ENCODE results near the gene SIL1. TPM values are rescaled to one million over a fixed set of nuclear protein-coding genes. Genes with fewer than 3 reads are reported as not detected.
A peak's percentile ranks its signal among the peaks of the same experiment; 100 is the strongest.

Gene SIL1
- total and polyA plus RNA-seq, 7 donors: 7.8 to 60.8 (median 33.0) TPM

DNA sequence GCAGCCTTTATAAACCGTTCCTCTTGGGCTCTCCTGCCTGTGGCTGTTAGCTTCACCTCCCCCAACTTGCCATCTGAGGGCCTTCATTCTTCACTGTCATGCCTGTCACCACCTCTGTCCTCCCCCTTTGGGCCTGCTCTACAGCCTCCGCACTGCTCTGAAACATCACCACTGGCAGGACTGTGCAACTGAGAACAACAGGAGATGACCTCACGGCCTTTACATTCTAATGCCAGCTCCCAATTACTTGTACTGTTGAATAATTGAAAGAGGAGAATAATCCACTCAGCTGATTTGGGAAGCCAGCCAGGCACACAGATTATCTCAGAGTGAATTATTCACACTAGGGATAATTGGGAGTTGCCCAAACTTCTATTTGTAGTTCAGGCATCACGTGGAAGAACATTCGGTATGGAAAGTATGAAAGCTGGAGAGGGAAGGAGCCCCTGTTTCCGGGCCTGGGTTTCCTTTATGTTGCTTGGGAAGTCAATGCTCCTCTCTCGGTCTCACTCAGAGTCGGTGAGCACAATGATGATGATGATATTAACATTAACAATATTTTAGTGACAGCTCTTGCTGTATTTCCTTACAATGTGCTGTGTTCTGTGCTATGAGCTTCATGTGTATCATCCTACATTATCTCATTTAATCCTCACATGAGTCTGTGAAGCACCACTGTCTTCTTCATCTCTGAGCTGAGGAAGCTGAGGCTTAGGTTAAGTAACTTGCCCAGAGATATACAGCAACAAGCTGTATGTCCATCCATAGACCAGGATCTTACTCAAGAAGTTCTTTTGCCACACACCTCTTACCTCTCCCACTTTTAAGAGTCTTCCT is 223.7 kb downstream of the SIL1 start:
- Histone ChIP-seq H3K27me3 (no peaks in the 10 kb centered on the region), H3K4me1 (peaks cover 0 to 43% (median 27%) of the 10 kb centered on the region in 4 donors), H3K4me3 (no peak overlapping the region), H3K9me3 (no peaks in the 10 kb centered on the region), H3K36me3 (no peaks in the 10 kb centered on the region), H3K27ac (peak overlapping the region; percentile 24 to 67 (median 58))
- intact Hi-C loops (cut with DNase I): no loop called here
- no peak for DNase-seq
- no peak for TF ChIP-seq POLR2A (IDR thresholded peaks at IDR 0.05)
- TF ChIP-seq POLR2AphosphoS5 (IDR thresholded peaks at IDR 0.05): no peak
- 77 to 89% methylated on average over 8 of the region's 8 CpGs for WGBS, 2 donors

DNA sequence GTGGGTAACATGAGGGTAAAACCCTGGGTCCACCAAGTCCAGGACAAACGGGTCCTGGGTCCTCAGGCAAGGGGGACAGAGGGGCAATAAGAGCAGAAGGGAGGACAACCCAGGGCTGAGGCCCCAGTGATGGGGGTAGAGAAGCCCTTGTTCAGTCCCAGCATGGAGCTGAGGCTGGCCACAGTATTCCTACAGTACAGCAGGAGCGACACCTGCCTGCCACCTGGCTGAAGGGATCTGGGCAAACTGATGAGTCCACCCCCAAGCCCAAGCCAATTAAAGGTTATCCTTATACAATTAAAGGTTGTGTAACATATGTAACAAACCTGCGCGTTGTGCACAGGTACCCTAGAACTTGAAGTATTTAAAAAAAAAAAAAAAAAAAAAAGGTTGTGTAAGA is 225.3 kb downstream of the SIL1 start:
- WGBS, 2 donors: 92 to 95% methylated on average over 4 of the region's 4 CpGs
- Histone ChIP-seq H3K36me3 (no peaks in the 10 kb centered on the region), H3K4me1 (peaks cover 0 to 39% (median 27%) of the 10 kb centered on the region in 4 donors), H3K4me3 (no peak overlapping the region), H3K27ac (no peak overlapping the region), H3K27me3 (no peaks in the 10 kb centered on the region), H3K9me3 (no peaks in the 10 kb centered on the region)
- TF ChIP-seq, protein P1, sequence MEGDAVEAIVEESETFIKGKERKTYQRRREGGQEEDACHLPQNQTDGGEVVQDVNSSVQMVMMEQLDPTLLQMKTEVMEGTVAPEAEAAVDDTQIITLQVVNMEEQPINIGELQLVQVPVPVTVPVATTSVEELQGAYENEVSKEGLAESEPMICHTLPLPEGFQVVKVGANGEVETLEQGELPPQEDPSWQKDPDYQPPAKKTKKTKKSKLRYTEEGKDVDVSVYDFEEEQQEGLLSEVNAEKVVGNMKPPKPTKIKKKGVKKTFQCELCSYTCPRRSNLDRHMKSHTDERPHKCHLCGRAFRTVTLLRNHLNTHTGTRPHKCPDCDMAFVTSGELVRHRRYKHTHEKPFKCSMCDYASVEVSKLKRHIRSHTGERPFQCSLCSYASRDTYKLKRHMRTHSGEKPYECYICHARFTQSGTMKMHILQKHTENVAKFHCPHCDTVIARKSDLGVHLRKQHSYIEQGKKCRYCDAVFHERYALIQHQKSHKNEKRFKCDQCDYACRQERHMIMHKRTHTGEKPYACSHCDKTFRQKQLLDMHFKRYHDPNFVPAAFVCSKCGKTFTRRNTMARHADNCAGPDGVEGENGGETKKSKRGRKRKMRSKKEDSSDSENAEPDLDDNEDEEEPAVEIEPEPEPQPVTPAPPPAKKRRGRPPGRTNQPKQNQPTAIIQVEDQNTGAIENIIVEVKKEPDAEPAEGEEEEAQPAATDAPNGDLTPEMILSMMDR (IDR thresholded peaks at IDR 0.05): no peak
- TF ChIP-seq POLR2A (IDR thresholded peaks at IDR 0.05): no peak
- TF ChIP-seq POLR2AphosphoS5 (IDR thresholded peaks at IDR 0.05): no peak
- TF ChIP-seq EP300 (IDR thresholded peaks at IDR 0.05): no peak
- DNase-seq: no peak
- intact Hi-C loops (cut with DNase I): no loop called here

- WGBS, 2 donors: 90 to 96% methylated on average over 1 of the region's 1 CpG
- H3K4me3 ChIP-seq: no peak overlapping the region
- H3K27ac ChIP-seq: no peak overlapping the region
- H3K9me3 ChIP-seq: no peaks in the 10 kb centered on the region
- TF ChIP-seq EP300 (IDR thresholded peaks at IDR 0.05): no peak
- no peaks in the 10 kb centered on the region for H3K36me3 ChIP-seq
- H3K27me3 ChIP-seq: no peaks in the 10 kb centered on the region
- peaks cover 0 to 40% (median 27%) of the 10 kb centered on the region in 4 donors for H3K4me1 ChIP-seq
- intact Hi-C loops (cut with DNase I): no loop called here
- no peak for DNase-seq
Measured at GRCh38 chr5:138972230-138972629, 225.9 kb downstream of the SIL1 start.

DNA sequence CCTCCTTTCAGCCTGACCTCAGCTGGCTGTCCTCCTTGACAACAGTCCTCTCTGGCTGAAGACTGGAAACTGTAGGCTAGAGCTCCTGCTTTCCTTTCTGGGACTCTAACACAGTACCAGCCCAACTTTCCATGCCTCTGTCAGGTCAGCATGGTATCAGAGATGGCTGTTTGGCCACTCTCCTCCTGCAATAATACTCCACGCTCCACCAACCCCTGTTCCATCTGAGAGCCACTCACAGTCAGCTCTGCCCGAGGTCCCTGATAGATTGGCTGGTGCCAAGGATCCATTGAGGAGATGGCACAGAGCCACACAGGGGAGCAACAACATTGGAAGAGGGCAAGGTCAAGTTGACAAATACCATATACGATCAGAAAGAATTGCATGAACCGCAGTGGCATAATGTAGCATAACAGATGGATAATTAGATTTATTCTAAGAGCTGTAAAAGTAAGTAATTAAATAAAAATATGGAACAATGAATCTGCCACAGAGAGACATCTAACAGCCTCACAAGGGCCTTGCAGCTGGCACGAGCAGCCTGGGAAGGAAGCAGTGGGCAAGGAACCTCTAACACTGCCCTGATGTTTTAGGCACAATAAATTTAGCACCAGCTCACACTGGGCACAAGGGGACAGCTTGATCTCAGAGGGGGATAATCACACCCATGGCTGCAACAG is 228.7 kb downstream of the SIL1 start:
- no peak for DNase-seq
- H3K9me3 ChIP-seq: no peaks in the 10 kb centered on the region
- WGBS, 2 donors: 36 to 78% methylated on average over 5 of the region's 5 CpGs
- H3K27me3 ChIP-seq: no peaks in the 10 kb centered on the region
- peaks cover 0 to 31% (median 15%) of the 10 kb centered on the region in 4 donors for H3K4me1 ChIP-seq
- intact Hi-C loops (cut with DNase I): no loop called here
- TF ChIP-seq POLR2AphosphoS5 (IDR thresholded peaks at IDR 0.05) (no peak), EP300 (IDR thresholded peaks at IDR 0.05) (no peak), POLR2A (IDR thresholded peaks at IDR 0.05) (no peak)
- TF ChIP-seq, protein P1 (IDR thresholded peaks at IDR 0.05): no peak
- no peak overlapping the region for H3K27ac ChIP-seq
- H3K36me3 ChIP-seq: no peaks in the 10 kb centered on the region
- no peak overlapping the region for H3K4me3 ChIP-seq

DNA sequence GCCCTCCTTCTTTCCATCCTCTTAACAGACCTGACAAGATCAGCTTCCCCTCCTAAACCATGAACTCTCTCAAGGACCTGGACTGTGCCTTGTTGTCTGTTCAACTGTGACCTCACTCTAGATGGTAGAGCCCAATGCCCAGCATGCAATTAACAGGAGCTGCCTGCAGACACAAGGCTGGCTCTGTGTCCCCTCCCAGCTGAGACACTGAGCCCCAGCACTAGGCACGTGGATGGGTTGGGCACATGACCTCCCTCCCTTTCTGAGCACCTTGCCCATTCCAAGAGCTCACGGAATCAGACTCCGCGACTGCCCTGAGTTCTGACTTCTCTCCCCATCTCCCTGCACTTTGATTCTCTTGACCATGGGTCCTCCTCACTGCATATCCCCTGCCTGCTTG is 229.6 kb downstream of the SIL1 start:
- intact Hi-C loops (cut with DNase I): no loop called here
- no peak overlapping the region for H3K4me3 ChIP-seq
- H3K36me3 ChIP-seq: no peaks in the 10 kb centered on the region
- 81 to 94% methylated on average over 4 of the region's 4 CpGs for WGBS, 2 donors
- no peak for DNase-seq
- H3K4me1 ChIP-seq: peaks cover 0 to 22% (median 8%) of the 10 kb centered on the region in 4 donors
- no peaks in the 10 kb centered on the region for H3K9me3 ChIP-seq
- TF ChIP-seq, protein P1 (IDR thresholded peaks at IDR 0.05): no peak
- TF ChIP-seq EP300 (IDR thresholded peaks at IDR 0.05) (no peak), POLR2AphosphoS5 (IDR thresholded peaks at IDR 0.05) (no peak), POLR2A (IDR thresholded peaks at IDR 0.05) (no peak)
- H3K27me3 ChIP-seq: no peaks in the 10 kb centered on the region
- no peak overlapping the region for H3K27ac ChIP-seq
